ENCODE data around the gene KRT7.

Gene KRT7

DNA sequence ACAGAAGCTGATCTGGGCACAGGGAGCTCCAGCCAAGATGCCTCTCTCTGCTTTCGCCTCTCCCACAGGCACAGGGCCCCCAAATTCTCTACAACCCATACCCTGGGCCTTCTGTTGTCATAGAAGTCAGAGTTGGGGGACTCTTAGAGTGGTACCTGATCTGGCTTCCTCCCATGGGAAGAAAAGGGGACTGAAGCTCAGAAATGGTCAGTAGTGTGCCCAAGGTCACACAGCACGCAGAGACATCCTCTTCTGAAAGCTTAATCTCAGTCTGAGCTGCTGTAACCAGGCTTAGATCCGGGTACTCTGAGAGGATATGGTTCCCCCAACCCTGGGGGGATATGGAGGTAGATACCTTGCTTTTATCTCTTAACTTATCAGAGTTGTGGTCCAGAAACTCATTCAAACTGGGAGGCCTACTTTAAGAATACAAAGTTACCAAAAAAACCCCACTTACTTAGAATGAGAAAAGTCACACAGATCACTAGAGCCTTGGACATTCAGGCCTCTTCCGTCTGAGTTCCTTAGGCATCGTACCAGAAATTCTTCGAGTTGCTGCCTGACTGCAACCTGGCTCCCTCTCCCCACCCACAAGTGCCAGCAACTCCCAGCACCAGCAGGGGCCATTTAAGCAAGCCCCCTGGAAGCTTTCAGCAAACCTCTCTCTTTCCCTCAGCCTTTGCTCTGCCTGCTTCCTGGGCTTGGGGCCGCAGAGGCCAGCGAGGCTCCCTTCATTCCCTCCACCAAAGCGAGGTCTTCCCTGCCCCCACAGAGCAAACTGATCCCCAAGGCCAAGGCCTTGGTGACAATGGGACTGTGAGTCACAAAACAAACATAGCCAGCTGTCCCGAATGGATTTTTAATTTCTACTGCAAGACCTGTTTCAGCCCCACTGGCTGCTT lies 13.9 kb downstream of the KRT7 start:
- H3K27me3 ChIP-seq: no peaks in the 10 kb centered on the region
- TF ChIP-seq, protein P1, sequence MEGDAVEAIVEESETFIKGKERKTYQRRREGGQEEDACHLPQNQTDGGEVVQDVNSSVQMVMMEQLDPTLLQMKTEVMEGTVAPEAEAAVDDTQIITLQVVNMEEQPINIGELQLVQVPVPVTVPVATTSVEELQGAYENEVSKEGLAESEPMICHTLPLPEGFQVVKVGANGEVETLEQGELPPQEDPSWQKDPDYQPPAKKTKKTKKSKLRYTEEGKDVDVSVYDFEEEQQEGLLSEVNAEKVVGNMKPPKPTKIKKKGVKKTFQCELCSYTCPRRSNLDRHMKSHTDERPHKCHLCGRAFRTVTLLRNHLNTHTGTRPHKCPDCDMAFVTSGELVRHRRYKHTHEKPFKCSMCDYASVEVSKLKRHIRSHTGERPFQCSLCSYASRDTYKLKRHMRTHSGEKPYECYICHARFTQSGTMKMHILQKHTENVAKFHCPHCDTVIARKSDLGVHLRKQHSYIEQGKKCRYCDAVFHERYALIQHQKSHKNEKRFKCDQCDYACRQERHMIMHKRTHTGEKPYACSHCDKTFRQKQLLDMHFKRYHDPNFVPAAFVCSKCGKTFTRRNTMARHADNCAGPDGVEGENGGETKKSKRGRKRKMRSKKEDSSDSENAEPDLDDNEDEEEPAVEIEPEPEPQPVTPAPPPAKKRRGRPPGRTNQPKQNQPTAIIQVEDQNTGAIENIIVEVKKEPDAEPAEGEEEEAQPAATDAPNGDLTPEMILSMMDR (IDR thresholded peaks at IDR 0.05; ENCODE audit: low read depth, low read length): no peak
- H3K36me3 ChIP-seq: no peaks in the 10 kb centered on the region
- peaks cover 27% of the 10 kb centered on the region for H3K4me1 ChIP-seq
- no peaks in the 10 kb centered on the region for H3K9me3 ChIP-seq
- H3K4me3 ChIP-seq (ENCODE audit: low read depth, low read length): no peak overlapping the region
- no peak for DNase-seq

DNA sequence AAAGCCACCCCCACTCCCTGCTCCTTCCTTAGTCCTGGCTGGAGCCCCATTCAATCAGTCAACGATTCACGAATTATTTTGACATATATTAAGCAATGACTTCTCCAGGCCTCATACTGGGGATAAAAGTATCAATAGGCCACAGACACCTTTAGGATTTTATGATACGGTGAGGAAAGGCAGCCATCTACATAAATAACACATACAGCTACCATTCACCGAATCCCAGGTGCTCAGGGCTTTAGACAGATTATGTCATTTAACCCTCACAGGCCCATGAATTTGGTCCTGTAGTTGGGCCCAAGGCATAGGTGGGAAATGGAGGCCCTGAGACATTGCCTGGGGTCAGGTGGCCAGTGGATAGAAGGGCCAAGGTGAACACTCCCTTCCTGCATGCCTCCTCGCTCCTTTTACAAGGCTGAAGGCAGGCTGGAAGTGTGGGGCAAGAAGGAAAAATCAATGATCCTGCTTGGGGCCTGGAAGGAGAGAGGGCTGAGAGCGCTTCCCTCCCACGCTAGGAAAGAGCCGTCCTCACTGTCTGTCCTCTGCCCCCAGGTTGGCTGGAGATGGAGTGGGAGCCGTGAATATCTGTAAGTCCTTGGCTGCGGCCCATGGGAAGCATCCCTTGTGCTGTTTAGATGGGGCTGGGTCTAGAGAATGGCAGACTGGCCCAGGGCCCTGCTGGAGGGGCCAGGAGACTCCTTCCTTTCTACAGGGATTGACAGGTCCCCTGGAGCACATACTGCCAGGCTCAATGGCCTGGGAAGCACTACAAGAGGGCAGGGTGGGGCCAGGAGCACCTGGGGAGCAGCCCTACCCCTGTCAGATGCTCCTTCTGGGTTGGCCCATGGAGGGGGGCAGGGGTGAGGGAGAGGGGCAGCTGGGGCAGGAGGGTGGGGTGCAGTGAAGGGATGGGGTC lies 14.8 kb downstream of the KRT7 start:
- H3K4me3 ChIP-seq (ENCODE audit: low read depth, low read length): no peak overlapping the region
- H3K9me3 ChIP-seq: no peaks in the 10 kb centered on the region
- no peak for DNase-seq
- H3K4me1 ChIP-seq: peaks cover 25% of the 10 kb centered on the region
- H3K27me3 ChIP-seq: no peaks in the 10 kb centered on the region
- TF ChIP-seq, protein P1 (IDR thresholded peaks at IDR 0.05; ENCODE audit: low read depth, low read length): no peak
- H3K36me3 ChIP-seq: no peaks in the 10 kb centered on the region

DNA sequence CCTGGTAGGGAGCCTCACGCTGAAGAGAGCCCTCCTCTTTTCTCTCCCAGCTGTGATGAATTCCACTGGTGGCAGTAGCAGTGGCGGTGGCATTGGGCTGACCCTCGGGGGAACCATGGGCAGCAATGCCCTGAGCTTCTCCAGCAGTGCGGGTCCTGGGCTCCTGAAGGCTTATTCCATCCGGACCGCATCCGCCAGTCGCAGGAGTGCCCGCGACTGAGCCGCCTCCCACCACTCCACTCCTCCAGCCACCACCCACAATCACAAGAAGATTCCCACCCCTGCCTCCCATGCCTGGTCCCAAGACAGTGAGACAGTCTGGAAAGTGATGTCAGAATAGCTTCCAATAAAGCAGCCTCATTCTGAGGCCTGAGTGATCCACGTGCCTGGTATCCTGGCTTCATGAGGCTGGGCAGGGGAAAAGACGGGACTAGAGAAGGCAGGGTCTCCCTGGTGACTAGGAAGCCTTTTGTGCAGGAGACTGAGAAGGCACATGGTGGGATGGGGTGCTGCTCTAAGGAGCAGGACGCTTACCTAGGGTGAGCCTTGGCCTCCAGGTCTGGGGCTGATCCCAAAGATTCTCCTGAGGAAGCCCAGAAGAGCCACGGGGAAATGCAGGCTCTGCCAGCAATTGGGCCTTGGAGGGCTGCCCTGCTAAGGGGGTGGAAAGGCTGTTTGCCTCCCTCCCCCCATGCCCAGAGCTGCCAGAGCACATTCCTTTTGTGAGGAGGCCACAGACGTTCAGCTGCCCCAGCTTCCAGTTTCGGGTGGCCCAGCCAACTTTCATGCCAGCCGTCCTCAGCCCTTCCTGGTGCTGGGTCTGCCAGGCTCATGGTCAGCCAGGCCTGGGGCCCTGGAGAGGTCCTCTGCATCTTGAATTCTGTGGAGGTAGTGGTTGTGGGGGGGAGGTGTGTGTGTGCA lies 15.8 kb downstream of the KRT7 start:
- Histone ChIP-seq H3K27me3 (no peaks in the 10 kb centered on the region), H3K36me3 (no peaks in the 10 kb centered on the region), H3K9me3 (no peaks in the 10 kb centered on the region), H3K4me1 (peaks cover 16% of the 10 kb centered on the region), H3K4me3 (ENCODE audit: low read depth, low read length) (no peak overlapping the region)
- DNase-seq: no peak
- TF ChIP-seq, protein P1 (IDR thresholded peaks at IDR 0.05; ENCODE audit: low read depth, low read length): no peak

DNA sequence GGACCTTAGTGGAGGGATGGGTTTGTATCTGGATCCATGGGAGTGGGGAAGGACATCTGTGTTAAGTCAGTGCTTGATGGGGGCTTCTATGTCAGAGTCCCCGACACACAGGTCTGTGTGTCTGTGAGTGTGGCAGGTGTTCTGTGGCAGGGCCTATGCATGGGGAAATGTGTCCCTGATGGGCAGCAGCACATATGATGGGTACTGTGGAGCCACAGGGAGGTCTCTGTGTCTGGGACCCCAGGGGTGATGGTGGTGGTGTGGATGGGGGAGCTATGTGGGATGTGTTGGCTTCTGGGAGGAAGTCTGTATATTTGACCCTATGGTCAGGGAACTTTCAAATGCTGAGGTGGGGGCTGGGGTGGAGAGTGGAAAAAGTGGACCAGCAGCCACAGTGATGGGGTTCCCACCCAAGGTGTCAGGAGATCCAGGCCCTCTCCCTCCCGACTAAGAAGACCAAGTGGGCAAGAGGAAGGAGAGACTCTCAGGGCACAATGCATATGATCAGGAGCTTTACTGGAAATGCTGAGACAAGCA lies 16.5 kb downstream of the KRT7 start:
- Histone ChIP-seq H3K36me3 (no peaks in the 10 kb centered on the region), H3K4me3 (ENCODE audit: low read depth, low read length) (no peak overlapping the region), H3K9me3 (no peaks in the 10 kb centered on the region), H3K27me3 (no peaks in the 10 kb centered on the region), H3K4me1 (peaks cover 9% of the 10 kb centered on the region)
- no peak for DNase-seq
- TF ChIP-seq, protein P1 (IDR thresholded peaks at IDR 0.05; ENCODE audit: low read depth, low read length): no peak

DNA sequence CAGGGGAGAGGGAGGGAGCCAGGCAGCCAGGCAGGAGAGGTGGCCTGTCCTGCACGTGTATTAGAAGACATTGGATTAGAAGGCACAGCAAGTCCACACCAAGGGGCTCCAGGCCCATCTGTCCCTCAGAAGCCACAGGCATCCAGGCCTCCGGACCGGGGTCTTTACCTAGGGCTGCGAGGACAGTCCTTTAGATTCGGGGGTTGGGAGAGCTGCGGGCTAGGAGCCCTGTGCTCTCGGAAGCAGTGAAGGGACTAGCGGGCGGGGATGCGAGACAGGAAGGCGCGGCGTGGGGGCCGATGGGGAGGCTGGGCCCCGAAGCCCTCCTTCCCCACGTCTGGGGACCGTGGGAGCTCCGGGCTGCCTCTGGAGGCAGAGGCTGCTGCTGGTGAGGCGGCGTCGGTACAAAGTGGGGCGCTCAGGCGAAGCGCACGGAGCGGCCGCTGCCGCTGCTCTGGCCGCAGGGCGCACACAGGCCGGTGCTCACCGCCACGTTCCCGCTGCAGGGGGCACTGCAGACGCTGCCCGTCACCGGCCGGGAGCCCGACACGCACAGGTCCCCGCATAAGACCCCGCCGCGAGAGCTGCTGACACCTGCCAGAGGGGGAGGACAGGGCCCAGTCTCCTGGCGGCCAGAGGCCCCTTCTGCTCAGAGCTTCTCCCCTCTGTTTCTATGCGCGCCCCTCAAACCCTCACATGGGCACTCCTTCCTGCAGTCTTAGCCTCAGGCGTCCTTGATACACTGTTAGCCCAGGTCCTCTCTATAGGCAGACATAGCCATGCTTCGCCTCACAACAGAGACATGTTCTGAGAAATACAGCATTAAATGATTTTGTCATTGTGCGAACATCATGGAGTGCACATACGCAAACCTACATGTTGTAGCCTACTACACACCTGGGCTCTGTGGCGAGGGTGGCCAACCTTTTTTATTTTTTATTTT lies 17.3 kb downstream of the KRT7 start:
- H3K9me3 ChIP-seq: no peaks in the 10 kb centered on the region
- H3K36me3 ChIP-seq: no peaks in the 10 kb centered on the region
- H3K4me3 ChIP-seq (ENCODE audit: low read depth, low read length): no peak overlapping the region
- DNase-seq: no peak
- TF ChIP-seq, protein P1 (IDR thresholded peaks at IDR 0.05; ENCODE audit: low read depth, low read length): no peak
- H3K4me1 ChIP-seq: peaks cover 5% of the 10 kb centered on the region
- no peaks in the 10 kb centered on the region for H3K27me3 ChIP-seq
